HFF-Myc (cell line): ENCODE measurements around the gene ADRB2.
A peak's percentile ranks its signal among the peaks of the same experiment; 100 is the strongest.

Experiments used
- DNase-seq: peaks from one replicate; pipeline ENCODE4 v3.0.0-alpha.2; 2011; ENCODE audit warnings: low read depth; ENCODE audit errors: extremely low read depth
- H3K4me3 ChIP-seq: replicated peaks from 2 replicates; pipeline ENCODE4 v1.5.1; 2011; ENCODE audit warnings: low read depth, mild to moderate bottlenecking, control low read depth, low read length
- CTCF ChIP-seq: IDR thresholded peaks from 2 replicates; pipeline ENCODE4 v1.5.1; 2012; ENCODE audit warnings: mild to moderate bottlenecking, low read depth, low read length, control low read depth; ENCODE audit errors: missing control alignments

The ADRB2 gene

GRCh38 chr5:148805326-148806290 is 20.8 kb upstream of the ADRB2 start:
- peak; percentile 41 for DNase-seq
- TF ChIP-seq CTCF = no peak
- no peak overlapping the region for H3K4me3 ChIP-seq

GRCh38 chr5:148806520-148806931 is 19.9 kb upstream of the ADRB2 start:
- no peak for TF ChIP-seq CTCF
- DNase-seq = no peak

GRCh38 chr5:148807851-148808250 is 18.6 kb upstream of the ADRB2 start:
- H3K4me3 ChIP-seq = no peak overlapping the region
- no peak for TF ChIP-seq CTCF
- DNase-seq = no peak

More at GRCh38 chr5:148806520-148806931, 19.9 kb upstream of the ADRB2 start:
- no peak overlapping the region for H3K4me3 ChIP-seq

GRCh38 chr5:148808864-148809642 is 17.4 kb upstream of the ADRB2 start:
- no peak for TF ChIP-seq CTCF
- DNase-seq = no peak

GRCh38 chr5:148809781-148810524 is 16.5 kb upstream of the ADRB2 start:
- H3K4me3 ChIP-seq = no peak overlapping the region
- DNase-seq = no peak
- no peak for TF ChIP-seq CTCF

More at GRCh38 chr5:148808864-148809642, 17.4 kb upstream of the ADRB2 start:
- H3K4me3 ChIP-seq = no peak overlapping the region

GRCh38 chr5:148810823-148811222 is 15.6 kb upstream of the ADRB2 start:
- no peak for TF ChIP-seq CTCF
- DNase-seq = no peak
- no peak overlapping the region for H3K4me3 ChIP-seq
